Limb (tissue), 2 donors: ENCODE data around the gene C10orf90.

Experiments
- DNase-seq, 2 donors: peaks; one replicate each; pipeline ENCODE4 v3.0.0-alpha.2; 2016; ENCODE audit errors: extremely low spot score in 2 of 2

The C10orf90 gene

DNA sequence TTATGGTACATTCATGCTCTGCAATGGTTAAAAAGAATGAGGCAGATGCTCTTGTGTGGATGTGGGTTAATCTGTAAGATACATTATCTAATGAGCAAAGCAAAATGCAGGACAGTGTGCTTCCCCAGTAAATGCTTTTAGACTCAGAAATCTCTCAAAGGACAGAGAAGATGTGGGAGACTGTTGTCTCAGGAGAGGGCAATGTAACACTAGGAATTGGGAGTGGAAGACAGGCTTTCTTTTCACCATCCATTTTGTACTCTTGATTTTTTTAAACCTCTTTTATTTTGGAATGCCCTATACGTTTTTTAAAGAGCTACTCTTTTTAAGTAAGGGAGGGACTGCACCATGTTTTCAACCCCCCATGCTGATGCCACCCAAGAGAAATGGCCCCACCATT, 204.7 kb downstream of the C10orf90 start:
- DNase-seq, result no peak

DNA sequence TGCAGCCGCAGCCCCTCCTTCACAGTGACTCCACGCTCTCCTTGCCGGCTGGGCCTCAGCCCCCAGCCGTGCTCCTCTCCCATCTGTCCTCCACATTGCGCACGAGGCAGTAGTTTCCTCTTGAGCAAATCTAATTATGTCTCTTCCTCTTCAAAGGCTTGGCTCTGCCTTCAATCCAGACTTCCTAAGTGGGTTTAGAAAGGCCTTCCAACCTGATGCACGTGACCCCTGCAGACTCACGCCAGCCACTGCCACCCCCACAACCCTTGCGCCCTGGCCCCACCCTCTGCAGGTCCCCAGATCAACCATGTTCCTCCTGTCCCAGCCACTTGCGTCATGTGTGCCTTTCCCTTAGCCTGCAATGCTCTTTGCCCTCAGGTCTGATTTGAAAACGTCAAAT, 207.2 kb downstream of the C10orf90 start:
- no peak for DNase-seq

DNA sequence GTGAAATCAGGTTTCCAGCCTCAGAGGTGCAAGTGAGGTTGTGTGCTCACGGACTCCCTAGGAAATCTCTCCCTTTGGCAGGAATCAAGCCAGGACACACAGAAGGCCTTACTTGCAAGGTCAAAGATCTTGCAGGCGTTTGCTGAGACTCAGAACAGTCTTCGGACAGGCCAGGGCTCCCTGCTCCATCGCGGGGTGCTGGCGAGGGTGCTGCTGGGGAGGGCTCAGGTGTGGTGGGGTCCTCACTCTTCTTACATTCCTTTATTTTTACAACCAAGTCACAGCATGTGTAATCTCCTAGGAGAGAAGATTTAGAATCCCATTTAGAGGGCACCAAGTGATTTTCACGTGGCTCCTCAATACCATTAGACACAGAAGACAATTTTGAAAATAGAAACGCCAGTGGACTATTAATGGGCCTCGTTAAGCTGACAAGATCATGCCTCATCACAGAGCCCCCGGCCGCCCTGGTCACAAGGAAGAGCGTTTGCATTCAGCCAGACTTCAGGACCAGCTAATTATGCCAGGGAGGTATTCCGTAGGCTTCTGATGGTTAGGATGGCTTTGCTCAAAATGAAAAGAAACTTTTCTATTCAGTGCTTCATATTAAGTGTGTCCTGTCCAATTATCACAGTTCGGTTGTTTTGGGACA, 209.1 kb downstream of the C10orf90 start:
- no peak for DNase-seq

DNA sequence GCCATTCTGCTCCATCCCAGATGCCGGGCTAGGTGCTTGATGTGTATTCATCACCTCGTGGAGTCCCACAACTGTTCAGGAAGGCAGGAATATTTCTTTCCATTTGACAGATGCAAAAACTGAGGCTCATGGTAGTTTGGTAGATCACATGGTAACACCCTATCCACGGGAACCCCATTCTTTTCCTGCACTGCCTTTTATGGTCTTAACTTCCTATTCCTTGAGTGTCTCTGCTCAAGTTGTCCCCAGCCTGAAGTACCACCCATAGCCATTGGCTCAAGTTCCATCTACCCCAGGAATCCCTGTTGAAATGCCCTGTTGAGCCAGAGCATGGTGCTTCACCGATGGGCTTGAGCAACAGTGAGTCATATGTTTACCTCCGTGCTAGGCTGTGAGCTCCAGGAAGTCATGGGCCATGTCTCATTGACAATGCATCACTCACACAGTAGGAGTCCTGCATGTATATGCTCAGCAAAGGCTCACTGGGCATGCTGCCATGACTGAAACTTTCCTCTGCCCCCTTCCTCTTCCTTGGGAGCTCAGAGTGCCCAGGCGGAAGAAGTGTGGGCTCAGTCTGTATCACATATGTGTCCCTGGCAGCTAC, 210.5 kb downstream of the C10orf90 start:
- no peak for DNase-seq

DNA sequence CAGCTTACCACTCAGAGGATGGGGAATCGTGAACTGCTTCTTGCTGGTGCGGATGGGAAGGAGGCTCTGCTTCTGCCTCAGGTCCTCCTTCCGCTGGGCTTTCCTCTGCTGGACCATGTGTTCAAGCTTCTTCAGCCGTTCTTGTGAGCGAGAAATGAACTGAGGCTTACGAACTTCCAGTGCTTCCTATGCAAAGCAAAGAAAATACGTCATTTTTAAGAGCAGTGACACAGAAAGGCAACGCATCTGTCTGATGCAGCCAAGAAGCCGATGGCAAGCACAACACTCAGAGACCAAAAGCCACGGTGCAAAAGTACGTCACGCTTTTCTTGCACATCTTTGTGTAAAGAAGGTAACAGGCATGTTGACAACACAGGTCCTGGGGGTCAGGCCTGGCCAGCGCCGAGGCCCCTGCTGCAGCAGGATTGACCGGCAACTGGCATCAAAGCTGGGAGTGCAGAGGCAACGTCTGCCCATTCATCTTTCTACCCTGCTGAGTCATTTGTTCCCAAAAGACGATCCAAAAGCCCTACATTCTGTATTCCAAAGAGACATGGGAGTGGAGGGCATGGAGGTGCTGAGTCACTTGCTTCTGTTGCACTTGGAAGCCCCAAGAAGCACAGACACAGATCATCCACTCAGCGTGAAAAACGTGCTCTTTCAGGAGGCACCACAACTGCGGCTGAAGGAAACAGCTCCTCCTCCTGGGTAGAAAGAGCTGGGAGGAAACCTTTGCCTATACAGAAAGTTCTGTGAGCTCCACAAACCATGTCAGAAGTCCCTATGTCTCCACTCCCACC, 211.3 kb downstream of the C10orf90 start:
- no peak for DNase-seq

DNA sequence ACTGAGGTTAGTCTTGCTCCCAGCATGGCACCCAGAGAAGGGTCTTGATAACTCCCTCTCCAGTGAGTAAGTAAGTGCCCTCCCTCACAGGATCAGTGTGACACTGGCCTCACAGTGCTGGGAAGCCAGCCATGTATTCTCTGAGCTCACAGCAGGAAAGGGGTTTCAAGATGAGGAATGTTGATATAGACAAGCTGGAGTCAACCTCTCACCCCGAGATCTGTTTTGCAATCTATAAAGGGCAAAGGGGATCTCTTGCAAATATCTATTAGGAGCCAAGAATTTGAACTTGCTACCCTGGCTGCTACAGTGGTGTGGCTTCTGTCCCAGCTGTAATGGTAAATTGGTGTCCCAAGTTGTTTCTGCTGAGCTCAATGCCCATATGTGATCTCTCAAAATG, 212.0 kb downstream of the C10orf90 start:
- DNase-seq, result no peak

DNA sequence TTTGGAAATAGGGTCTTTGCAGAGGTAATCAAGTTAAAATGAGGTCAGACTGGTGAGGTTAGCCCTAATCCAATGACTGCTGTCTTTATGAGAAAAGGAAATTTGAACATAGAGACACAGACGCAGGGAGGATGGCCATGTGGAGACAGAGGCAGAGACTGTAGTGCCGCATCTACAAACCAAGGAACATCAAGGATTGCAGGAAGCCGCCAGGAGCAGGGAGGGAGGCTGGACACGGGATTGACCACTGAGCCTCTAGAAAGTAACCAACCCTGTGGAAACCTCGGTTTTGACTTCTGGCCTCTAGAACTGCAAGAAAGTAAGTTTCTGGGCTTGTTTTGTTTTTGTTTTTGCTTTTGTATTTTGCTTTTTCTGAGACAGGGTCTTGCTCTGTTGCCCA, 213.9 kb downstream of the C10orf90 start:
- DNase-seq, result no peak

DNA sequence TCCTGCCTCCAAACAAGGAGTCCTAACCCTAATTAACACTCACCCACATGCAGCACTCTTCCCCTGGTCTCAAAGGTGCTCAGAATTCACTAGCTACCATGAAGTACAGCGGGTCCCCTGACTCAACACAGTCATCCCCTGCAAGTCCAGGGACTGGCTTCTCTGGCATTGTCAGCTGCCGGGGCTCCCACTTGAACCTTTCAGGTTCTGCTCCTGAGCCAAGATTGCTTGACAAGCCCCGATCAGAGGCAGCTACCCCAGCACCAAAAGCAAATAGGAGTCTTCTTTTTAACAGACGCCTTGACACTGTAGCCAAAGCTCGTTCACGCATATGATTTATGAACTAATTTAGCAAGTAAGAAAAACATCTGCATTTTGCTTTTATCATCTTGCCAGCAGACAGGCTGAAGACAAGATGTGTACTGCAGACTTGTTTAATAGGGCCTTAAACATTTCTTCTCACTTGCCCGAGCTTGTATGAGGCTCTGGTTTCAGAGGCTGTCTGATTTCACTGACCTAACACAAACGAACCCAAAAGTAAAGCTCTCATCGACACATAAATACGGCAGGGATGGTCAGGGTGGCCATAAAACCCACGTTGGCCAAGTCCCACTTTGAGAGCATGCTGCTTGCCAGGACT, 214.6 kb downstream of the C10orf90 start:
- peak in 1 of 2 donors; percentile 43 for DNase-seq

DNA sequence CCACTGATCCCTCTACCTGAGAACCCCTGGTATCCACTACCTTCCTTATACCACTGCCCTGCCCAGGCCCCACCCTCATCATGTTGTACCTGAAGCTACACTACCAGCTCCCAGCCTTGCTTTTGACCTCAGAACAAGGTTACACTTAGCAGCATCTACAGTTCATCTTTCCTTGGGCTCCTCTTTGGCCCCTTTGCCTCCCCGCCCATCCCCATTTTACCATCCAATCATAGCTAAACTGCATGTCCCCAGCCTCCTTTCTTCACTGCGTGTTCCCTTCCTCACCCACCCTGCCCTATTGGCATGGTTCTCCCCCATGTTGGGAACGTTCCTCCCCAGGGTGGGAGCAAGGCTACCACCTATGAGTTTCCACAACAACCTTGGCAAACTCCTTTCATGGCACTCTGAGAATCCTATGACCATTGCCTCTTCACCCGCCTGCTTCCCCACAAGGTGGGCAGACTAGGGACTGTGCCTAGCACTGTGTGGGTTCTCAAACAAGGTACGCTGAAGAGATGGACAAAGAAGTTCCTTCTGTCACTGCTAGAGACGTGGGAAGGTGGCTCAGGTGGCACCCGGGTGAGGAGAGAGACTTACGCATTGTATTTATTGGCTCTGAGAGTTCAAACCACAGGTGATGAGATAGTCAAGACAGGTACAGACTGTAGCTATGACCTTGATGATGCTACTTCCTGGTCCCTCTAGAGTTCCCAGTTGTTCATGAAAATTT, 215.3 kb downstream of the C10orf90 start:
- no peak for DNase-seq

DNA sequence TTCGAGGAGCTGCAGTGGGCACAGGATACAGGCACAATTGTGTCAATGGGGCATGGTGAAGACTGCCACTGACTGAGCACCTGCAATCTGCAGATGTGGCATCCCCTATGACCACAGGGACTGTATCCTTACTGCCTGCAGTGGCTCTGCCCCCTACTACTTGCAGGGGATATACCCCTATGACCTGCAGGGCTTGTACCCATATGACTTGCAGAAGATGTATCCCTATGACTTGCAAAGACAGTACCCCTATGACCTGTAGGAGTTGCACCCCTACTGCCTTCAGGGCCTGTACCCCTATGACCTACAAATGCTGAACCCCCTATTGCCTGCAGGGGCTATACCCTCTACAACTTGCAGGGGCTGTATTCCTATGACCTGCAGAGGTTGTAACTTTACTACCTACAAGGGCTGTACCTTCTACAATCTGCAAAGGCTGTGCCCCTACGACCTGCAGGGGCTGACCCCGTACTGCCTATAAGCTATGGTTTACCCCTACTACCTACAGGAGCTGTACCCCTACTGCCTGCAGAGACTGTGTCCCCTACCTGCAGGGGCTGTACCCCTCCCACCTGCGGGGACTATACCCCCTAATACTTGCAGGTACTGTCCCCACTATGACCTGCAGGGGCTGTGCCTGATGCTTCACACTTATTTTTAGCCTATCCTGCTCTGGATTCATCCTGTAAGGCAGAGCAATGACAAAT, 216.3 kb downstream of the C10orf90 start:
- DNase-seq, result no peak

DNA sequence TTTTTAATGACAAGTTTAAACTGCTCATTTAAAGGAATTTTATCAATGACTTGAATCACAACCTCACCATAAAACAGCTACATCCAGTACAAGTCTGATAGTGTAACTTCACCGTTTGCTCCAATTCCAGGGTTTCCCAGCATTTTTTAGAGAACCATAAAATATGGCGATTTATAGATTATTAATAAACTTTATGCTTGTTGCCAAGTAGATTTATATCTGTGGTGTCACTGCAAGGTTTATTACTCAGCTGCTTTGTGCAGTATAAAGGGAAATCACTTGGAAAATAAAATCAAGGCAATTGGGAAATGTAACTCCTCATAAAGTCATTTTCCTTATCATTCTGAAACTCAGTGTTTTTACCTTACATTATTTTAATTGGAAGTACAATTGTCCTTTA, 218.2 kb downstream of the C10orf90 start:
- no peak for DNase-seq

DNA sequence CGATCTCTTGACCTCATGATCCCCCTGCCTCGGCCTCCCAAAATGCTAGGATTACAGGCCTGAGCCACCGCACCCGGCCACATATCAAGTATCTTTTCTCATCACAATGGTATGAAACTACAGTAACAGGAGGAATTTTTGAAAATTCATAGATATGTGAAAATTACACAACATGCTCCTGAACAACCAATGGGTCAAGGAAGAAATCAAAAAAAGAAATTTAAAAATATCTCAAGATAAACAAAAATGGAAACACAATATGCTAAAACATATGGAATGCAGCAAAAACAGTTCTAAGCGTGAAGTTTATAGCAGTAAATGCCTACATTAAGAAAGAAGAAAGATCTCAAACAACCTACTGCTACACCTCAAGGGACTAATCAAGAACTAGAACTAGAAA, 222.4 kb downstream of the C10orf90 start:
- DNase-seq, result no peak

DNA sequence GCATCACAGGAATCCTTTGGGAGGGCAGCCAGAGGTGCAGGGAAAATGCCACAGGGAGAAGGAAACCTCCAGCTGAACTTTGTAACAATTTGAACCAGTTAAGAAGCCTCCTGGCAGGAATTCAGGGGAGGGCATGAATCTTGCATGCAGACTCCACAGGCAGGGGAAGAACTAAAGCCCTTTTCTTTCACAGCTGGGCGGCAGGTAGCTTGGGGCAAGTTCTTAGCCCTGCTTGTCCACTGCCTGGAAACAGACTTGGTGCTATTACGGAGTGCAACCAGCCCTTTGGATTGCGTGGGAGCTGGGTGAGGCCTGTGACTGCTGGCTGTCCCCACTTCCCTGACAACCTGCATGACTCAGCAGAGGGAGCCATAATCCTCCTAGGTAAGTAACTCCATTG, 230.6 kb downstream of the C10orf90 start:
- DNase-seq, result no peak

DNA sequence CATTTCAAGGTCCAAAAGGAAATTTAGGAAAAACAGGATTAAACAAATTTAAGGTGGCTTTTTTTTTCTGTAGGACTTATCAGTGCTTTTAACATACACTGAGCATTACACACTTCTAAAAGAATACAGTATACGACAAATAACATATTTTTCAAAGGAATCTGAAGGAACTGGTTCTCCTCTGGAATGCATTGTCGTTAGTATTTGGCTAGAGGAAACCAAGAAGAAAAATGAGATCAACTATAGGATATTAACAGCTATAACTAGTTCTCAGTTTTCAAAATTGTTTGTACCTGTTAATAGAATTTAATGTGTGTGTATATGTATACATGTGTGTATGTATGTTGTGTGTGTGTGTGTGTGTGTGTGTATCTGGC, 232.1 kb downstream of the C10orf90 start:
- no peak for DNase-seq

DNA sequence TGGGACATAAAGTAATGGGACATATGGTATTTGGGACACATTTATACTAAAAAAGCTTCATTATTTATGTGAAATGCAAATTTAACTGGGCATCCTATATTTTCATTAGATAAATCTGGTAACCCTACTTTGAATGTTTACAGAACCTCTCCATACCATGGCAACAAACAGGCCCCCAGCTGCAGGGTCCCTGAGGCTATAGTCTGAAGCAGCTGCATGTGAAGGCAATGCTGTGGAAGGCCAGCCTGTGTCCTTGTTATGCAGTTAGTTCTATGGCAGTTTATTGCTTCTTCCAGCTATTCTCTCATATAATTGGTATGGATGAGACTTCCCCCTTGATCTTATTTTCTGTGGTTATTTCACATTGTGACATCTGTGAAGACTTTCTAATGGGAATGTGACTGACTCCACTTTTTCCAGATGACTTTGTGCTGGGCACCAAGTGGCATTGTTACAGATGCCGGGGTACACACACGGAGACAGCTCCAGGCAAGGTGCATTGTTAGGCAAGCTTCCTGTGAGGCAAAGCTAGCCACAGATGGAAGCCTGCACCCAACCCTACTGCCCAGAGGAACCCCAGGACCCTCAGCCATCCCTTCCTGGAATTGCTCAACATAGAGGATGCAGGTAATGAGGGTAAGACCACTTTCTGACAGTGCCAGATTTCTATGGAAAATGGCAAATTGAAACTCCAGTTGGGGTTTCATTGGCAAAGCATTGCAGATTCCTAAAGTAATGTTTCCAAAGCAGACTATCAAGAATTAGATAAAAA, 232.7 kb downstream of the C10orf90 start:
- DNase-seq, result no peak

DNA sequence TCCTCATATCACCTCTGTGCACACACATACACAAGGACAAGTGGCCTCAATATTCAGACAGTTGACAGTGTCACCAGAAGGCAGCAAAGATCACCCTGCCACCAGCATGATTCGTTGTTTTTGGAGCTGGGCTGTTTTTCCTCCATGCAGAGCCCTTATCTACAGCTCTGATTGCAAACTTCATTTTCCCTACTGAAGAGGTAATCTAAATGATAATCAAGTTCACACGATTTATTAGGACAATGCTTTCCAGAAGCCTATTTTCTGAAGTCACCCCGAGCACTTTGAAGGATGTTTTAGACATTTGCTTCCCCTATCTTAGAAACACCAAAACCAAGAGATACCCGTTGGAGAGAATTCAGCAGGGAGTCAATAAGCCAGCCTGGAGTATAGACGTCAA, 236.3 kb downstream of the C10orf90 start:
- DNase-seq, result no peak

DNA sequence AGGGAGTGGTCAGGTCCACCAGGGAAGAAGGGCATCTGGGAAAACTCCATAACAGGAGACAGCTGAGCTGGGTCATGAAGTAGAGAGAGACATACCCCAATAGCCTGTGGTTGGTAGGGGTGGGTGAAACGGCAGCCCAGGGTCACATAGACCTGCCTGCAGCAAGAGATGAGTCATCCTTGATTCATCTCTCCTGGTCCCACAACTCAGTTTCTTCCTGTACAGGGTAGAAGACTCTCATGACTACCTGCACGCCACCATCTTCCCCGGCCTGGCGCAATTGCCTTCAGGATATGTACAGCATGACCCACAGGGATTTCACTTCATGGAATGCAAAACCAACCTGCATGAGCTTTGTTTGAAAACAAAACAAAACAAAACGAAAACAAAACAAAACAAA, 237.1 kb downstream of the C10orf90 start:
- DNase-seq, result no peak

DNA sequence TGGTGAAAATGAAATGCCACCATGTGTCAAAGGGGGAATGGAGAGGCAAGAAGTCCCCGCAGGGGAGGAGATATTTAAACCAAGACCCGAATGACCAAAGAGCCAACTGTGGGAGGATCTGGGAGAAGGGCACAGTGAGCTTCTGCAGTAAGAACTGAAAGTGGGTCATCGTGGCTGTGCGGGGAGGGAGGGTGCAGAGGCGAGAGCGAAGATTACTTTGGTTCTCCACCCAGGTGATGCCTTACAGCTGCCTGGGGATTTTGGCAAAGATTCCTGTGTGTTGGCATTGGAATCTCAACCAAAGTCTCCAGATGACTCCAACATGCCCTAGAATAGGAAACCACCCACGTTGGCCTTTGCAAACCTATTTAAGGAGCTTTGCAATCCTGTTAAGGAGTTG, 238.0 kb downstream of the C10orf90 start:
- no peak for DNase-seq

DNA sequence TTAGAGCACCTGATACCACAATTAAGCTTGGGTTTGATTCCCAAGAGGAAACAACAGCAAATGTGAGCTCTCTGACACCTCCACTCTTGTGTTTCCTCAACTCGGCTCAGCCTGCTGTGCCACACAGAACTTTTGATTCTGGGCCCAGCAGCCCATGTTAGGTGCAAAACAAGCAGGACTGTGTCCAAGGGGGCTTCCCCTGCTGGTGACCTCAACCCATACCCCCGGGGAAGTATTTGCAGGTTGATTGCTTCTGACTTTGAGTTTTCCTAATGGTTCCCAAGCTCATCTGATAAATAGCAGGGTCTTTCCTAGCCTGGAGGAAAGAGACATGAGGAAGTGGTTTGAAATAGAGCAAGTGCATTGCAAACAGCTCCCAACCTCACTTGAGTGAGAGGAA, 238.7 kb downstream of the C10orf90 start:
- no peak for DNase-seq

DNA sequence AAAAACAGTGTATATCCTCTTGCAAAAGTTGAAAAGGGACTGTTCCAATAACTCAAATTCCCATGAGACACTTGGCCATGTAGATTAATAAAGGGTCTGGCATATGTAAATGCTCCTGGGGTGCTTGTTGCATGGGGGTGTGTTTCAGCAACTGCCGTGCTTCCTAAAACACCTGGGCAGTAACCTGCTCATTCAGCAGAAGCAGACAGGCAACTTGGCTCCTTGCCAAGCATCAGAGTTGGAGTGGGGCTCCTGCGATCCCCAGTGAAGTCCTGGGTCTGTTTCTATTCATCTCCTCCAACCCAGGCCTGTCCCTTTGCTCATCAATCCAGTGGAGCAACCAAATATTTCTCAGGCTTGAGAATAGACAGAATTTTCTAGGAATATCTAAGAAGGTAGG, 240.0 kb downstream of the C10orf90 start:
- no peak for DNase-seq
